ENCODE data around the gene TFAP2D. TPM values are rescaled to one million over a fixed set of nuclear protein-coding genes. Genes with fewer than 3 reads are reported as not detected.

TFAP2D gene
- total and polyA plus RNA-seq, 10 donors: not detected

GRCh38 chr6:50724381-50725124, 11.2 kb downstream of the TFAP2D start:
- DNase-seq: no peak
- Histone ChIP-seq H3K27me3 (replicated peaks in 1 of 7) (peaks cover 0 to 61% (median 21%) of the 10 kb centered on the region in 7 donors), H3K4me1 (no peaks in the 10 kb centered on the region), H3K4me3 (no peak overlapping the region), H3K27ac (no peak overlapping the region), H3K9me3 (peaks cover 0 to 18% (median 0%) of the 10 kb centered on the region in 8 donors), H3K36me3 (no peaks in the 10 kb centered on the region)
- TF ChIP-seq CTCF (IDR thresholded peaks at IDR 0.05 in 8 of 11, conservative IDR thresholded peaks at IDR 0.05 in 3 of 11): no peak
- no peak for TF ChIP-seq POLR2A (IDR thresholded peaks at IDR 0.05)
- TF ChIP-seq POLR2AphosphoS5 (IDR thresholded peaks at IDR 0.05): no peak
- intact Hi-C loops (cut with DNase I; ENCODE audit: low total_unique reads): no loop called here
- 4 to 7% (median 6%) methylated on average over 30 to 43 of the region's 43 CpGs for WGBS, 5 donors

- Histone ChIP-seq H3K9me3 (peaks cover 0 to 3% (median 0%) of the 10 kb centered on the region in 8 donors), H3K27ac (no peak overlapping the region), H3K4me1 (no peaks in the 10 kb centered on the region), H3K27me3 (replicated peaks in 1 of 7) (no peaks in the 10 kb centered on the region), H3K4me3 (no peak overlapping the region), H3K36me3 (no peaks in the 10 kb centered on the region)
- no peak for TF ChIP-seq CTCF (IDR thresholded peaks at IDR 0.05 in 8 of 11, conservative IDR thresholded peaks at IDR 0.05 in 3 of 11)
- TF ChIP-seq POLR2A (IDR thresholded peaks at IDR 0.05): no peak
- TF ChIP-seq POLR2AphosphoS5 (IDR thresholded peaks at IDR 0.05): no peak
- intact Hi-C loops (cut with DNase I; ENCODE audit: low total_unique reads): no loop called here
- 56 to 87% (median 74%) methylated on average over 3 of the region's 3 CpGs for WGBS, 5 donors
- no peak for DNase-seq
Observed at GRCh38 chr6:50734488-50734887, 21.2 kb downstream of the TFAP2D start.

GRCh38 chr6:50742161-50742560, 28.8 kb downstream of the TFAP2D start:
- H3K36me3 ChIP-seq: no peaks in the 10 kb centered on the region
- peaks cover 0 to 6% (median 0%) of the 10 kb centered on the region in 8 donors for H3K9me3 ChIP-seq
- TF ChIP-seq CTCF (IDR thresholded peaks at IDR 0.05 in 8 of 11, conservative IDR thresholded peaks at IDR 0.05 in 3 of 11) (no peak), POLR2A (IDR thresholded peaks at IDR 0.05) (no peak), POLR2AphosphoS5 (IDR thresholded peaks at IDR 0.05) (no peak)
- no peak for DNase-seq
- no peak overlapping the region for H3K4me3 ChIP-seq
- no peak overlapping the region for H3K27ac ChIP-seq
- H3K4me1 ChIP-seq: no peaks in the 10 kb centered on the region
- 54 to 68% (median 59%) methylated on average over 3 of the region's 3 CpGs for WGBS, 5 donors
- intact Hi-C loops (cut with DNase I; ENCODE audit: low total_unique reads): no loop called here
- H3K27me3 ChIP-seq (replicated peaks in 1 of 7): no peaks in the 10 kb centered on the region

- TF ChIP-seq CTCF (IDR thresholded peaks at IDR 0.05 in 8 of 11, conservative IDR thresholded peaks at IDR 0.05 in 3 of 11): no peak
- TF ChIP-seq POLR2AphosphoS5 (IDR thresholded peaks at IDR 0.05): no peak
- TF ChIP-seq POLR2A (IDR thresholded peaks at IDR 0.05): no peak
- WGBS, 5 donors: 61 to 76% (median 72%) methylated on average over 3 of the region's 3 CpGs
Observed at GRCh38 chr6:50744976-50745375, 31.6 kb downstream of the TFAP2D start.

More at GRCh38 chr6:50744976-50745375, 31.6 kb downstream of the TFAP2D start:
- Histone ChIP-seq H3K27me3 (replicated peaks in 1 of 7) (no peaks in the 10 kb centered on the region), H3K27ac (no peak overlapping the region), H3K4me1 (no peaks in the 10 kb centered on the region), H3K4me3 (no peak overlapping the region), H3K36me3 (no peaks in the 10 kb centered on the region), H3K9me3 (no peaks in the 10 kb centered on the region)
- intact Hi-C loops (cut with DNase I; ENCODE audit: low total_unique reads): no loop called here
- no peak for DNase-seq
